ENCODE data around the gene SMURF1.

SMURF1 gene

DNA sequence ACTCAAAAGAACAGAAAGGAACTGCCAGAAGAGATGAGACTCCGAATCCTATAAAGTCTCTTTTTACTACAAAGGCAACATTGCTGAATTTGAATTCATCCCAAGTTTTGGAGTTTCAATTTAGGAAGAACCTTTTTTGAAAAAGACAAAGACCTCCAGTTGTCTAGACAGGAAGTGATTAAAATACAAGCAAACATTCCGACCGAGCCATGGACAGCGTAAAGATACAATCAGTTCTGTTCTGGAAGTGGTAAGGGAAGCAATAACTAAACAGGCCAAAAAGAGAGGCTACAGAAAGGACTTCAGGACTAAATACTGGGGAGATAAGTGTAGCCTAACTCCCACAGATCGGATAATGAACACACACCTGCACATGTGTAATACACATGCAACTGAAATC, 101.0 kb downstream of the SMURF1 start:
- no peak for DNase-seq

DNA sequence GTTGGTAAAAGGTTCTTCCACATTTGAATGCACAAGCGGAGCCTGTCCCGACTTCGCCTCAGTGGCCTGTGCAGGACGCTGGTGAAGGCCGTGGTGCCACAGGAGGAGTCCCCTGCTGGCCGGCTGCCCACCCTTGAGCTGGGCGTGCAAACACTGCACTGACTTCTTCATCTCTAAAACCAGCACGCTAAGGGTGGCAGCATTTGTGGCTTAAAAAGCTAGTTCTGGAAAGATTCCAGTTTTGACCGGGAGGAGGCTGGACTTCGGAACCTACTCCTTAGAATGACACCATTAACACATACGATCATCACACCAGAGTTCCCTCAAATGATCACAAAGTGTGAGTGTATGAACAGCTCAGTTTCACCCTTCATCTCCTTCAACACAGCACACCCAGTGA, 102.4 kb downstream of the SMURF1 start:
- no peak for DNase-seq

DNA sequence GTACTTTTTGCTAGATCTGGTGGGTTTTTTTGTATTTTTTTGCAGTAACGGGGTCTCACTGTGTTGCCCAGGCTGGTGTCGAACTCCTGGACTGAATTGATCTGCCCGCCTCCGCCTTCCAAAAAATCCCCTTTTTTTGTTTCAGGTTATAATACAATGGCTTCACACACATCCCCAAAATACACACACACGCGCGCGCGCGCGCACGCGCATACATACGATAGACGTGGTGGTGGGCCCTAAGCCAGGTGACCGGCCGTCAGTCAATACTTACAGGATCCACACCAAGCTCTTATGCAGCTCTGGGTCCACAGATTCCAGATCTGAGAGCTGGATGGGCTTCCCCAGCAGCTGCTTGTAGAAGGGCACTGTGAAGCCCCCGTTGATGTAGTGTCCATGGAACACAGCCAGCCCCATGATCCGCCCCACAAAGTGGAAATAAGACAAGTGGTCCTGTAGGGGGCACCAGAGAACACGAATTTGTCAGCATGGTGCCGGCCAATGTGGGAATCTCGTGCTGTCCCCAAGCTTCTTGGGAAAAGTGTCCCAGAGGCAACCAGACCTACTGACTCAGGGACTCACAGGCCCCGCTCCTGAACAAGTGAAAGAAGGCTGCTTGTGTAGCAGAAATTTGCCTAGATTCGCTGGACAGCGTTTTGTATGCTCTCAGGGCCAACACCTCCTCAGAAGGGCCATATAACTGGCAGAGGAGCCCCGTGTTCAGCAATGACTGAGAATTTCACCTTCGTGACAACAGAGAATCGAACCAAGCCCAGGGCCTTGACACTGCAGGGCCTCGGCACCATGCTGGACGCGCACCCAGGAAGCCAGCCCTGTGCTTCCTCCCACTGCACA, 103.6 kb downstream of the SMURF1 start:
- DNase-seq, result peak; percentile 14

DNA sequence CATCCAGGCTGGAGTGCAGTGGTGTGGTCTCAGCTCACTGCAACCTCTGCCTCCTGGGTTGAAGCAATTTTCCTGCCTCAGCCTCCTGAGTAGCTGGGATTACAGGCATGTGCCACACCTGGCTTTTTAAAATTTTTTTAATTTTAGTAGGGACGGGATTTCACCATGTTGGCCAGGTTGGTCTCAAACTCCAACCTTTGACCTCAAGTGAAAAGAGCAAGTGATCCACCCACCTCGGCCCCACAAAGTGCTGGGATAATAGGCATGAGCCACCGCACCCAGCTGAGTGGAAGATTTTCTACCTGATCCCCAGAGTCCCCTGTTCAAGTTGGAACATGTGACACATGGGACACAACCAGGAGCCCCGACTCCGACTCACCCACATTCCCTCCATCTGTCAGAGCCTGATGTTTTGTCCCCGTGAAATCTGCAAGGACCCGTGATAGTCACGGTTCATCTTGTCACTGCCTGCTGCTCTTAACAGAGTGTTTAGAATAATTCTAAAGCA, 104.5 kb downstream of the SMURF1 start:
- DNase-seq, result no peak

DNA sequence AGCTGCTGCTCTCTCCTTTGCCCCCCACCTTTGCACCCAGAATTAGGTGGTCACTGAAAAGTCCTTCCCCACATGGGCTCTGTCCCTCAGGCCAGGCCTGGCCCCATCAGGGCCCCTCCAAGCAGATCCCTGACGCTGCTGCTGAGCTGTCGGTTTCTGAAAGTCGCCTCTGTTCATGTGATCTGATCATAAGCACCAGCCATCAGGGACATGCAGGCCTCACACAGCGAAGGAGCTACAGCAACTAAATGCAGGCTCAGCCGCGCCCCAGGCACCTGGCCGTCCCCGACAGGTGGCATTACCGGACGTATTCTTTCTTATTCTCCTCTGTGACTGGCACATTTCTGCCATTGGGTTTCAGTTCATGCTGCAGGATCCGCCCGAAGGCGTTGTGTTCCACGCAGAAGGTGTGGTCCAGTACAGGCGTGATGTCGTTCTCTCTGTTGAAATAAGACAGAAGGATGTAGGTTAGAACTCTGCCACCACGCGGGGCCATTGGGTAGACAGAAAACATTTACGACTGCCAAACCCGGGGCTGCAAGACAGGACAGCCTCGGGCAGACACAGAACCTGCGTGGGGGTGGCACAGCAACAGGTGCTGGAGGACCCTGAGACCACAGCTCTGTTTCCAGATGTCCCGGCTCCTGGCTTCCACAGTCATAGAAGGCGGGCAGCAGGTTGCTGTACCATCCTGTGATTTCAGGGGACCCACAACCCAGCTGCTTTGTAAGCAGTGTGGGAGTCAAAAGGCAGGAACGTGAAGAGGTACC, 105.6 kb downstream of the SMURF1 start:
- no peak for DNase-seq

DNA sequence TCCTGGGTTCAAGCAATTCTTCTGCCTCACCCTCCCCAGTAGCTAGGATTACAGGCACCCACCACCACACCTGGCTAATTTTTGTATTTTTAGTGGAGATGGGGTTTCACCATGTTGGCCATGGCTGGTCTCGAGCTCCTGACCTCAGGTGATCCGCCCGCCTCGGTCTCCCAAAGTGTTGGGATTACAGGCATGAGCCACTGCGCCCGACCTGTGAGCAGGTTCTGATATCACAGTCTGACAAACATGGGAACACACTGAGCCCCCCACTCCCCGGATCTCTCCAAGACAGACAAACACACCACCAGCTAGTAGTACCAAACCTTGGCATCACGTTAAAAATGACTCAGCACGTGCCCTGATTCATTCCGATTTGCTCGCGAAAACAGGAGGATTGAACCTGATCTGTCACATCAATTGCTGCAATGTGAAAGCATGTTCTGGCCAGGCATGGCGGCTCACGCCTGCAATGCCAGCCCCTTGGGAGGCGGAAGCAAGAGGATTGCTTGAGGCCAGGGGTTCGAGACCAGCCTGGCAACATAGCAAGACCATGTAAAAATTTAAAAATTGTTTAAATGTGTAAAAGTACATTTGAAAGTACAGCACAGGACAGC, 106.5 kb downstream of the SMURF1 start:
- DNase-seq, result no peak

DNA sequence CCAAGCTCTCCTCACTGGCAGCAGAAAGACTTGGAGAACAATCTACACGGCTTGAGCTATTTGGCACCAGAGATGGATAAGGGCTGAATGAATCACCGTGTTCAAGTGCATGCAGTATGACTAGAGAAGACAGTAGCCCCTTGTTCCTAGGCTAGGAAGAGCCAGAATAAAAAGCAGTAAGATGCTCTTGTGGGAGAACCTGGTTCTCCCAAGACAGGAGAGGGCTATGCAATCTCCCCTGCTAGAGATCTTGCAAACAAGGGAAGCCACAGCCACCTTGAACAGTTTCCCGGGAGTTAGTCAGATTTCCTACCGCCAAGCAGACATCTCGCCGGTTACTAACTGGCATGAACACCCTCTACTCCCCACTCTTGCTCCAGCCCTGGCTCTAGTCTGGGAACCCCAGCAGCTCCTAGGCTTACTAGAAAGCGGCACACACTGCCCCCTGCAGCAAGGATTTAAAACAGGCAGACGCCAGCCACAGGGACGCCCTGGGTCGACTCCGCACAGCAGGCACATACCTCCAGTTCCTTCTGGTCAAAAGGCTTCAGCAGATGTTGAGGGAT, 107.3 kb downstream of the SMURF1 start:
- DNase-seq, result no peak

DNA sequence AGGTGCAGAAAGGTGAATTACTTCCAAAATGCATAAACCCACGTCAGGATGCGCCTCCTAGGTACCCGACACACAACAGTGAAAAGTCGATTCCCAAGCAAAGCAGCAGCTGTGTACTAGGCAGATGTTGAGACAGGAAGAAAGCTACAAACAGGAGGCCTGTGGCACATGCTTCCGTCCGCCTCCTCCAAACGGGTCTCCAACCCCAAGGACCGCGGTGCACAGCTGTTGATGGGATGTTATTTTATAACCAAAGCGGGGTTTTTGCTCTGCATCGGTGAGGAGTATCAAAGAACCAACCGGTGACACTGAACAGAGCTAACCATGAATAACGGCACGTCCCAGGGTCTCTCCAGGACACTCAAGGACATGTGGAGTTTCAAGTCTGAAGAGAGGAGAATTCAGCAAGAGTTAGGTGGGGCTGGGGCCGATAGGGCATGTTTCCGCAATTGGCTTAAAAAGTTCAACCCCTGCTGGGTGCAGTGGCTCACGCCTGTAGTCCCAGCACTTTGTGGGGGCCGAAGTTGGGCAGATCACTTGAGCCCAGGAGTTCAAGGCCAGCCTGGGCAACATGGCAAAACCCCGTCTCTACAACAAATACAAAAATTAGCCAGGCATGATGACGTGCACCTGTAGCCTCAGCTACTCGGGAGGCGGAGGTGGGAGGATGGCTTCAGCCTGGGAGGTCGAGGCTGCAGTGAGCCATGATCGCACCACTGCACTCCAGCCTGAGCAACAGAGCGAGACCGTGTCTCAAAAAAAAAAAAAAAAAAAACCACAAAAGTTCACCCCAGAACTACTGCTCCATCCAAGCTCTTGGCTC, 108.0 kb downstream of the SMURF1 start:
- DNase-seq, result no peak

DNA sequence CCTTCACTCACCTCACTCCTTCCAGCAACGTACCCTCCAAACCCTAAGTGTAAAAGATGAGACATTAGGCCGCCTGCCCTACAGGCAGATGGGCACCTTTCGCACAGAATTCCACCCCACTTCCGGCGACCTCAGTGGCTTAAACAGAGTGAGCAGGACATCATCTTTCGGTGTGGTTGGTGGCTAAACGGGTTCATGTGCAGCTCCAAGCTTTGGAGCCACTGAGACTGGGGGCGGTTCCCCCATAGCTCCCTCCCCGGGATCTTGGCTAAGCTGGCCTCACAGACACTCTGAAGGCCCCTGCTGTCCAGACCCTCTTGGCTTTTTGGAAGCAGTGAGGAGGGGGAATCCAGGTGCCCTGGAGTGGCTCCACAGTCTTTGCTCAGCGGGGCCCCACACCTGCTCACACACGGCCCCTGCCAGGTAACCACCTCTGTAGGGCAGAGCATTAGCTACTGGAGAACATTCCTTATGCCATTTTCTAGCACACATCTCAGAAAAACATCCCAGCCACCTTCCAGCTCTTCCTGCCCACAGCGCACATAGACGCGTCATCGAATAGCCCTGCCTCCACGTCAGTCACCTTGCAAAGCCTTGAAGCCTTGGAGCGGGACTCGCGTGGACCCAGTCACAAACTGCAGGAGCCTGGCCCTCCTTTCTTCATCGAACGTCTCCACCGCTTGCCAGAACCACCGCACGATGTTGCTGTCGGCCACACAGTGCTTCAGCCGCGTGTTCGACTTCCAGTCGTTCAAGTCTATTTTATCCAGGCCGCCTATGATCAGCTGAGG, 108.8 kb downstream of the SMURF1 start:
- no peak for DNase-seq

DNA sequence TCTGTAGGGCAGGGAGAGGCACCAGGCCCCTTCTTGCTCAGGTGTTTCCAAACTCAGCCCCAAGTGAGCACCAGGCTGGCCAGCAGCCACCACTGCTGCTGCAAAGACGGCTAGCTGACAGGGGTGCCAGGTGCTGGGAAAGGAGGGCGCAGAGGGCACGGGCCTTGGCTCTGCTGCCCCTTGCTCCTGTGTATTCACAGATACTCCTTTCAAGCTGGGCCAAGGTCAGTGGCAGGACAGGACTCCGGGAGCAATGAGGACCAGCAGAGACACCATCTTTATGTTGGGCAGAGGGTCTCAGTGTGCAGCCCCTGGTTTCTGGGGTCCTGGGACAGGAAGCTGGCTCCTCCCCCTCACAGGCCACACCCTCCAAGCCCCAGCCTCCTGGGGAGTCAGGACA, 110.1 kb downstream of the SMURF1 start:
- no peak for DNase-seq

DNA sequence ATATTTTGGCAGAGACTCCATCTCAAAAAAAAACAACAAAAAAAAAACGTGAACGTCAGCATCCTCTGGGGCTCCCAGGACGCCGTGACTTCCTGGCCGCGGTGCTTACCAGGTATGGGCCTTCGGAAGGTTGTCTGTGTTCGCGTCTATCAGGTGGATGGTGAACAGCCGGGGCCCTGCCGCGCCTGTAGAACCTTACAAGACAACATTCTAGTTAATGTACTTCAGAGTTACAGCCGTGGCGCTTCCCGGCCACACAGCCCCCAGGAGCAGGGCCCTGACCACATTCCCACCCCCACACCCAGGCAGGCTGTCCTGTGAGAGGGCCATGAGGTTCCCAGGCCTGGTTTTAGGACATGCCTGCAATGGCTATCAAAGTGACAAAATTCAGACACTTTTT, 111.0 kb downstream of the SMURF1 start:
- no peak for DNase-seq

DNA sequence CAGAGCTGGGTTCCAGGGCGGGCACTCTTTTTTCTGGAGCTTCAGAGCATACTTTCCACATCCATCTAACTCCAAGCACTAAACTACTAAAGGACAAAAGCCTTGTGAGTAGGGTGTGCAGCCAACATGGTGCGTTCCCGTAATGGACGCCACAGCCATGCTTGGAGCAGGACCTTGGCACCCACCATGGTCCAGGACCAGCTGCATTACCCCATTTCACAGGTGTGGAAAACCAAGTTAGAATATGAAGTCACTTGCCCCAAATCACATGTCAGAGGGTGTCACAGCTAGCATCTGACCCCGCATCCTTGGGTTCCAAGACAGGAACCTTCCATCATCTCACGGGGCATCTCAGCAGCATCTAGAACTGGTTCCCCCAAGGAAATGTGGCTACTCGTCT, 112.4 kb downstream of the SMURF1 start:
- DNase-seq, result no peak

DNA sequence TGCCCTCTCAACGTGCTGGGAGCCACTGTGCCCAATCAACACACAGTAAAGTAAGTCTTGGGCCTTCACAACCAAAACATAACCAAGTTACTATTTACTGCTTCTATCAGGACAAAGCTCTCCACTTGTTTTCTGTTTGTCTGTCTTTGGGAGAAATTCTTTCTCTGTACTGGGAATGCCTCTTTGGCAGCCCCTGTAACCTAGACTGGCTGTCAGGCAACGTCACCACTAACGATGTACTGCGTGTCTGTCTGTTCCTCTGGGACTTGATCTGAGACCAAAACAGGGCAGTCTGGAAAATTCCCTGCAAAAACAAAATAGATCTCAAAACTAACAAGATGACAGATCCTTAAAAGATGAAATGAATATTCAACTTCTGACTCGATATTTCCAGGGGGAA, 113.0 kb downstream of the SMURF1 start:
- no peak for DNase-seq

DNA sequence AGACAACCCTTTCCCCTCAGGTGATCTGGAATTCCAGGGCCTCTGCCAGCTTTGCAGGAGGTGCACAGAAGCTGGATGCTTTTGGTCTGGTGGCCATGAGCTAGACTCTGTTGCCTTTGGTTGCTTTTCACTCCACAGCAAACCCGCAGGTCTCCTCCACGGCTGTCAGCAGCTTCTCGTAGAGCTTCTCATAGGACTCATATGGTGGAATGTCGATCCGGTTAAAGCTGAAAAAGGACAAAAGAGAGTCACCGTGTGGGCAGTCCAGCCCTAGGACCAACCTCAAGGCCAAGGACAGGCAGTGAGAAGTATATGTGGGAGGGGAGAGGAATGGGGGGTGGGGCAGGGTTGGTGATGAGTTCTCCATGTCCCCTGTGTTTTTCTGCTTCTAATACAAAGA, 113.5 kb downstream of the SMURF1 start:
- DNase-seq, result no peak

DNA sequence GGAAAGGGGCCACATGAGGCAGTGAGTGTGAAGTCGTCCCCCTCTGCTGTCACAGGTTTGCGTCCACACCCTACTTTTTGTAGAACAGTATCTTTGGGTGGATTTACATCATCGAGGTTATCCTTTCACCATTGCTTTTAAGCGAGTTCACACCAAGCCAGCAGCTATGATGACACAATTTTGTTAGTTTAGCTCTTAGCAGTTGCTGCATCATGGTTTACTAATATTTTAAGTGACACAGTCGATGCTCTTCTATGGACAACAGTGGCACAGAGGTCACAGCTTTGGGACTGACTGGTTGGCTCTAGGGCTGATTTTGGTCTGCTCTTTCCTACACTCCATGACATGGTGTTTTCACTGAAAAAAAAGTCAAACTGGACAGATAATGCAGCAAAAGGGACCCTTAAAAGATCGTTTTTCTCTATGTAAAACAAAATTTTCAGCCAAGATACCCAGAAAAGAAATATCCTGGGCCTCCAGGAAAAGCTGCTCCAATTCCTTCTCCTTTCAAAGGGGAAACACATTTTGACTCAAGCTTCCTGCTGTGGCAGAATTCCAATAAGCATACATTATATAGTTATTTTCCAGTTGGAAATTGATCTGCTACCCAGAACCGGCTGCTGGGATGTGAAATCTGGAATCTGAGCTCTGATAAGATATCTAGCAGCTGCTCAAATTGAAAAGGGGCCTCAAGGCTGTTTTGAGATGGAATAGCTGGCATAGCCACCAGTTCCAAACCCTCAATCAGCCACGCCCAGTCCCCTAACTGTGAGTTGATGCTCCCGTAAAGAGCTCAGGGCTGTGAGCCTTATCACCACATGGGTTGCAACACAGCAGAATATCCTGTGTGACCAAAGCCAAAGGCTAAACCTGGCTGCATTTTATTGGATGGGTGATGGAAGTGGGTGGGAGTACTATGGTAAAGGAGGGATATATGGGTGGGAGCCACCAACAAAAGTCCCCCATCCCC, 114.2 kb downstream of the SMURF1 start:
- DNase-seq, result no peak

DNA sequence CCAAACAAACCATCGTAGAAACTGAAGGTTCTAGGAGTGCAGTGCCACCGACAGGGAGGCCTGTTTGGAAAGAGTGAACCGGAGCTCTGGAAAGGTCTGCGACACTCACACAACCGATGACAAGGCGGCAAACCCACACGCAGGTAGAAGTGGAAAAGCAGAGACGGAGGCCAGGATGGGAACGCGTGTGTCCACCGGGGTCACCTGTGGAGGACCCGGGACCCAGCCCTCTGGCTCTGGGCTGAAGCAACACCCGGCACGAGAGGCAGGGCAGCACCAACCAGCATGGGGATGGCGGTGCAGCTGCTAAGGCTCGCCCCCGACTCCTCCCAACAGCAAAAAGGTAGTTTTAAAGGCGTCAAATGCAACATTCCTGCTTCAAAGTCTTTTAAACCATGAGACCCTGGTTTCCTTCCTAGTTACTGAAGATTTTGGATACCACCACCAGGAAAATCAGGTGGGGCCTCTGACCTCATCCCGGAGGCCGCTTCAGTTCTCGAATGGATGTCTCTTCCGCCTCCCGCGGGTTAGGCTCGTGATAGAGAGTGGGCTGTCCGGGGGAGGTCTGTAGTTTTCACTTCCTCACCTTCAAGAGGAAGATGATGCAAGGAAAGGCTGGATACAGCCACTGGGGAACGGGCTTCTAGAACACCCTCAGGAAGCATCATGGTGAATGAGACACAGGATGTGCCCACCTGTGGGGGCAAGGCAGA, 115.5 kb downstream of the SMURF1 start:
- DNase-seq, result no peak

DNA sequence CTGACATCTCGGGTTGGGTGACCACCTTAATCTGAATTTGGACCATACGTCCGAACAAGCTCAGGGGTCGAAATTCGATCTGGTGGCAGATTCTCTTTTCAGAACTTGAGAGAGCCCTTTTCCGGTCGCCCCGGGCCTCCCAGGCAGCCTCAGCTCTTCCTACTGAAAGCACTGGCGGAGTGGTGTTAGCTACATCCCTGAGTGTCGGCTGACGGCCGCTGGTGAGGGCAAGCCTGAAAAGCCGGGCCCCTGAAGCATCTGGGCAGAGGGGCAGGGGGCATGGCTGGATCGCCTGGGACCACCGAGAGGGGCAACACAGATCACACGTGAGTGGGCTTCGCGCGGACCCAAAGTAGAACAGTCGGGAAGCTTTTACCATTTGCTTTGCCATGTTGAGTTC, 116.1 kb downstream of the SMURF1 start:
- DNase-seq, result no peak

DNA sequence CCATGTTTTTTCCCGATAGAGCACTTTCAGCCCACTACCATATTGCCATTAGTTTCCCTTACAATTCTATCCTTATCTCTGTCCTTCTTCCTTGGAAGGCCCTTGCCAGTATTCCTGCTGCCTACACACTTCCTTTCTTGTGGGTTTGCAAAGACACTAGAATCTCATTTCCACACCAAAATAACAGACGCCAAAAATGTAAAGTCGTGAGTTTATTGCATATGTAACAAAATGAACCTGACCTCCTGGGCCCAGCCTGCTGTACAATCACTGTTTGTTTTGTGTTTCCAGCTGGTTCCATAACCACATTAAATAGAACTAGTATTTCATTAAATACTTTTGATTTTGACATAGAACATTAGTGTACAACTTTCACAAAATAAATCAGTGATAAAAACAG, 116.7 kb downstream of the SMURF1 start:
- DNase-seq, result no peak

DNA sequence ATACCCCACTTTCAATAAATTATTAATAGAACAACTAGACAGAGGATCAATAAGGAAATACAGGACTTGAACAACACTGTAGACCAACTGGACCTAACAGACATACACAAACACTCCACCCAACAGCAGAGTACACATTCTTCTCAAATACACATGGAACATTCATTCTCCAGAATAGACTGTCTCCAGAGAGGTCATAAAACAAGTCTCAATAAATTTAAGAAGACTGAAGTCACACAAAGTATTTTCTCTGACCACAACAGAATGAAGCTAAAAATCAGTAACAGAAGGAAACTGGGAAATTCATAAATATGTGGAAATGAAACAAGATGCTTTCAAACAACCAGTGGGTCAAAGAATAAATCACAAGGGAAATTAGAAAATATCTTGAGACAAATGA, 119.8 kb downstream of the SMURF1 start:
- DNase-seq, result no peak
